Adipocyte (in vitro differentiated cells): Measurements from ENCODE around the gene KDM2A.
"Not testable (repeated sequence)": the region's sequence is repeated elsewhere in the genome, so short reads cannot be mapped to it uniquely, and the experiment has no call there.

Experiments
- DNase-seq: peaks from one replicate; pipeline ENCODE4 v3.0.0-alpha.2; 2015; ENCODE audit warnings: low read depth
- H3K27me3 ChIP-seq: replicated peaks from 2 replicates; pipeline ENCODE4 v1.7.0; 2013; ENCODE audit warnings: mild to moderate bottlenecking, low read length, moderate library complexity; ENCODE audit not compliant: control insufficient read depth, insufficient read depth
- H3K36me3 ChIP-seq: 2 replicates; pipeline ENCODE4 v1.7.0; 2013; ENCODE audit warnings: low read length, mild to moderate bottlenecking, moderate library complexity; ENCODE audit not compliant: control insufficient read depth, insufficient read depth, severe bottlenecking
- H3K4me1 ChIP-seq: 2 replicates; pipeline ENCODE4 v1.7.0; 2013; ENCODE audit warnings: mild to moderate bottlenecking, low read length, moderate library complexity; ENCODE audit not compliant: control insufficient read depth, insufficient read depth
- H3K4me3 ChIP-seq: 2 replicates; pipeline ENCODE4 v1.7.0; 2013; ENCODE audit warnings: mild to moderate bottlenecking, low read length, moderate library complexity
- H3K9ac ChIP-seq: 2 replicates; pipeline ENCODE4 v1.7.0; 2013; ENCODE audit warnings: mild to moderate bottlenecking, low read length, moderate library complexity
- H3K9me3 ChIP-seq: 2 replicates; pipeline ENCODE4 v1.7.0; 2013; ENCODE audit warnings: mild to moderate bottlenecking, low read length, moderate library complexity; ENCODE audit not compliant: control insufficient read depth

The KDM2A gene

DNA sequence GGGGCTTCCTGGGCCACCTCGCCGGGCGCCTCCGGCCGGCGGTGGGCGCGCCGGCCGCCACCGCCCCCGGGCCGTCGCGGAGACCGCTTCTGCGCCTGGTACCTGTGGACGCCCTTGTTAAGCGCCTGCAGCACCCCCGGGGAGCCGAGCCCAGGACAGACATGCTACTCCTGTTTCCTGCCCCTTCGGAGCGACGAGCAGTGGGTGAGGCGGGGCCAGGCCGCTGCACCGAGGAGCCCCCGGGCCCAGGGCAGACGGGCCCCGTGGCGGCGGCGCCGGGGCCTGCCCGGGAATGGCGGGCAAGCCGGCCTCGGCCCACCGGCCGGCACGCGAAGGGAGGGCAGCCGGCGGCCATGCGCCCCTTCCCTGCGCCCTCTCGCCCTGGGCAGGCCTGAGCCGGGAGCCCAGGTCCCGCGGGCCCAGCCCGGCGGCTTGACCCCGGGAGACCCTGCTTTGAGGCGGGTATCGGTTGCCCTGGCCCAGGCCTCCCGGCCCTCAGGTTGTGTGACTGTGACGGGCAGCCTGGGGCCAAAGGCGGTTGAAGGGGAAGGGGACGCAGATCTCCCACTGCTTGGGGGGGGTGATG, 789 bp upstream of the KDM2A start:
- no peak for DNase-seq
- no peaks in the 10 kb centered on the region for H3K9me3 ChIP-seq
- peak overlapping the region; percentile 69 for H3K4me3 ChIP-seq
- H3K4me1 ChIP-seq: peaks cover 19% of the 10 kb centered on the region
- H3K27me3 ChIP-seq: no peaks in the 10 kb centered on the region
- H3K9ac ChIP-seq: peak overlapping the region; percentile 88
- peaks cover 2% of the 10 kb centered on the region for H3K36me3 ChIP-seq

GRCh38 chr11:67119585-67120391, 725 bp downstream of the KDM2A start:
- DNase-seq: peak; percentile 58
- H3K9ac ChIP-seq: peak overlapping the region; percentile 97
- no peaks in the 10 kb centered on the region for H3K9me3 ChIP-seq
- H3K4me3 ChIP-seq: peak overlapping the region; percentile 100
- H3K4me1 ChIP-seq: peaks cover 24% of the 10 kb centered on the region
- peaks cover 2% of the 10 kb centered on the region for H3K36me3 ChIP-seq
- no peaks in the 10 kb centered on the region for H3K27me3 ChIP-seq

- H3K27me3 ChIP-seq: no peaks in the 10 kb centered on the region
- H3K9ac ChIP-seq: peak overlapping the region; percentile 97
- peaks cover 2% of the 10 kb centered on the region for H3K36me3 ChIP-seq
- peak; percentile 24 for DNase-seq
- H3K9me3 ChIP-seq: no peaks in the 10 kb centered on the region
- H3K4me1 ChIP-seq: peaks cover 24% of the 10 kb centered on the region
- peak overlapping the region; percentile 100 for H3K4me3 ChIP-seq
Observed at GRCh38 chr11:67120456-67120855, 1.4 kb downstream of the KDM2A start.

- Histone ChIP-seq H3K4me3 (peak overlapping the region; percentile 100), H3K36me3 (peaks cover 4% of the 10 kb centered on the region), H3K9me3 (no peaks in the 10 kb centered on the region), H3K9ac (peak overlapping the region; percentile 97), H3K4me1 (peaks cover 24% of the 10 kb centered on the region), H3K27me3 (no peaks in the 10 kb centered on the region)
- peak; percentile 71 for DNase-seq
Observed at GRCh38 chr11:67120881-67121710, 2.0 kb downstream of the KDM2A start.

GRCh38 chr11:67123801-67124200, 4.7 kb downstream of the KDM2A start:
- not testable (repeated sequence) for DNase-seq, H3K27me3 ChIP-seq, H3K4me3 ChIP-seq, H3K9me3 ChIP-seq, H3K9ac ChIP-seq
- Histone ChIP-seq H3K36me3 (peaks cover 15% of the 10 kb centered on the region), H3K4me1 (peaks cover 20% of the 10 kb centered on the region)

GRCh38 chr11:67126243-67126642, 7.2 kb downstream of the KDM2A start:
- H3K4me3 ChIP-seq, H3K9ac ChIP-seq, H3K9me3 ChIP-seq, H3K27me3 ChIP-seq, DNase-seq: not testable (repeated sequence)
- H3K36me3 ChIP-seq: peaks cover 22% of the 10 kb centered on the region
- peaks cover 20% of the 10 kb centered on the region for H3K4me1 ChIP-seq

DNA sequence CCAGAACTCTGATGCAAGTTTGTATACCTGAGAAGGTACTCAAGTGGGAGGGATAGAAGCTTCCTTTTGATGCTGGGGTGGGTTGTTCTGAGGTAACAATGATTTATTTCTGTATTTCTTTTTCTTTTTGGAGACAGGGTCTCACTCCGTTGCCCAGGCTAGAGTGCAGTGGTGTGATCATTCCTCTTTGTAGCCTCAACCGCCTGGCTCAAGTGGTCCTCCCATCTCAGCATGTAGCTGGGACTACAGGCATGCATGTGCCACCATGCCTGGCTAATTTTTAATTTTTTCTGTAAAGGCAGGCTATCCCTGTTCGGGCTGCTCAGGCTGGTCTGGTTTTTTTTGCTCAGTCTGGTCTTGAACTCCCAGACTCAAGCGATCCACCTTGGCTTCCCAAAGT, 7.9 kb downstream of the KDM2A start:
- Histone ChIP-seq H3K36me3 (peaks cover 29% of the 10 kb centered on the region), H3K4me3 (no peak overlapping the region), H3K27me3 (no peaks in the 10 kb centered on the region), H3K9me3 (no peaks in the 10 kb centered on the region), H3K4me1 (peaks cover 14% of the 10 kb centered on the region), H3K9ac (no peak overlapping the region)
- no peak for DNase-seq

GRCh38 chr11:67130861-67131260, 11.8 kb downstream of the KDM2A start:
- DNase-seq, H3K9ac ChIP-seq: not testable (repeated sequence)
- peaks cover 54% of the 10 kb centered on the region for H3K36me3 ChIP-seq

GRCh38 chr11:67136156-67136555, 17.1 kb downstream of the KDM2A start:
- Histone ChIP-seq H3K4me1 (no peaks in the 10 kb centered on the region), H3K27me3 (no peaks in the 10 kb centered on the region), H3K36me3 (peaks cover 69% of the 10 kb centered on the region), H3K9me3 (no peaks in the 10 kb centered on the region), H3K9ac (no peak overlapping the region), H3K4me3 (no peak overlapping the region)
- no peak for DNase-seq

More at GRCh38 chr11:67130861-67131260, 11.8 kb downstream of the KDM2A start:
- H3K4me3 ChIP-seq, H3K4me1 ChIP-seq, H3K27me3 ChIP-seq, H3K9me3 ChIP-seq: not testable (repeated sequence)

- no peaks in the 10 kb centered on the region for H3K4me1 ChIP-seq
- DNase-seq: no peak
- no peaks in the 10 kb centered on the region for H3K9me3 ChIP-seq
- no peak overlapping the region for H3K4me3 ChIP-seq
- H3K27me3 ChIP-seq: no peaks in the 10 kb centered on the region
- H3K9ac ChIP-seq: no peak overlapping the region
- H3K36me3 ChIP-seq: peaks cover 57% of the 10 kb centered on the region
Observed at GRCh38 chr11:67138922-67139321, 19.9 kb downstream of the KDM2A start.
